Panc1 (cell line): Measurements from ENCODE around the gene SP100. TPM values are rescaled to one million over a fixed set of nuclear protein-coding genes. Genes with fewer than 3 reads are reported as not detected.

Experiments
- ATAC-seq: fragments of 200-7000 bp; cut with Tn5 transposase; 2 replicates; pipeline ENCODE4 v1.9.1; 2020; ENCODE audit warnings: mild to moderate bottlenecking, moderate library complexity
- BruUV-seq: library from RNA; stranded (reverse); fragments of 400-500 nt; replicated peaks from 2 replicates; lab custom pipeline; 2021; lab: Mats Ljungman, UMichigan
- CTCF ChIA-PET: fragments of 300-600 bp; sonication (Branson Sonifier 250); formaldehyde crosslinking; loops from one replicate; lab custom pipeline; 2022; ENCODE audit warnings: antibody characterized with exemption; lab: Charles Lee
- POLR2A ChIA-PET: fragments of 300-600 bp; sonication (Branson Sonifier 250); formaldehyde crosslinking; loops from one replicate; lab custom pipeline; 2022; ENCODE audit warnings: antibody characterized with exemption; lab: Charles Lee
- DNase-seq: peaks from one replicate; pipeline ENCODE4 v3.0.0-alpha.2; 2010; ENCODE audit warnings: low read depth, low spot score
- H3K27ac ChIP-seq: 2 replicates; pipeline ENCODE4 v1.5.1; 2011; ENCODE audit warnings: mild to moderate bottlenecking, low read length, inconsistent platforms
- H3K27me3 ChIP-seq: fragments of 200-500 bp; sonication (Bioruptor generic); 2 replicates; pipeline ENCODE4 v1.6.0; 2014; ENCODE audit warnings: low read length, inconsistent platforms; ENCODE audit not compliant: control insufficient read depth, insufficient read depth
- H3K36me3 ChIP-seq: fragments of 200-500 bp; sonication (Bioruptor generic); 2 replicates; pipeline ENCODE4 v1.5.1; 2014; ENCODE audit warnings: inconsistent platforms, mild to moderate bottlenecking, low read length, moderate library complexity; ENCODE audit not compliant: control insufficient read depth, insufficient read depth
- H3K4me1 ChIP-seq: 2 replicates; pipeline ENCODE4 v1.5.1; 2011; ENCODE audit warnings: inconsistent platforms, mild to moderate bottlenecking, low read length, moderate library complexity; ENCODE audit not compliant: control insufficient read depth, insufficient read depth
- H3K4me3 ChIP-seq, 2 experiments: 2 replicates each; pipeline ENCODE4 v1.5.1; 2011 to 2012; ENCODE audit warnings: low read depth in 2 of 2, low read length in 2 of 2, mild to moderate bottlenecking in 2 of 2, inconsistent platforms in 1 of 2, moderate library complexity in 1 of 2
- H3K9me3 ChIP-seq: fragments of 200-500 bp; sonication (Bioruptor generic); 2 replicates; pipeline ENCODE4 v1.5.1; 2014; ENCODE audit warnings: low read depth, mild to moderate bottlenecking, inconsistent platforms, low read length, moderate library complexity; ENCODE audit not compliant: control insufficient read depth, insufficient read depth
- CTCF ChIP-seq: fragments of 450-650 bp; IDR thresholded peaks from 2 replicates; pipeline ENCODE4 v1.5.1; 2017; ENCODE audit warnings: mild to moderate bottlenecking
- POLR2AphosphoS5 ChIP-seq: IDR thresholded peaks from 2 replicates; pipeline ENCODE4 v1.6.1; 2012; ENCODE audit warnings: mild to moderate bottlenecking, low read depth, low read length, moderate library complexity
- REST ChIP-seq, 2 experiments: IDR thresholded peaks; 2 replicates each; pipeline ENCODE4 v1.6.1; 2011 to 2012; ENCODE audit warnings: low read depth in 2 of 2, control low read depth in 1 of 2, low read length in 1 of 2, mild to moderate bottlenecking in 1 of 2, moderate library complexity in 1 of 2; ENCODE audit not compliant: insufficient read depth in 1 of 2
- SIN3A ChIP-seq: IDR thresholded peaks from 2 replicates; pipeline ENCODE4 v1.6.1; 2012; ENCODE audit warnings: low read depth, mild to moderate bottlenecking, low read length, moderate library complexity, borderline replicate concordance; ENCODE audit not compliant: insufficient read depth
- TCF7L2 ChIP-seq: IDR thresholded peaks from 2 replicates; pipeline ENCODE4 v1.6.1; 2011; ENCODE audit warnings: mild to moderate bottlenecking, low read depth, low read length, inconsistent platforms
- in situ Hi-C: cut with HindIII; loops from 2 replicates; pipeline ENCODE4 v1.10.0; 2016; ENCODE audit warnings: low sequenced_read_pairs, low pct_unique_long_range_greater_than_20kb
- intact Hi-C: fragments of 100-400 bp; cut with micrococcal nuclease; formaldehyde crosslinking; loops from one replicate; pipeline ENCODE4 v1.10.0; 2022; ENCODE audit not compliant: unreplicated experiment
- total RNA-seq: library from RNA; stranded (reverse); gene quantifications from one replicate; pipeline ENCODE4 v1.2.1, GENCODE V29; 2021; ENCODE audit not compliant: unreplicated experiment

Gene SP100
- total RNA-seq, 1 experiment from 2014 or later: 27.2 TPM

GRCh38 chr2:230430957-230431910, 15.2 kb downstream of the SP100 start:
- peaks cover 25% of the 10 kb centered on the region for H3K9me3 ChIP-seq
- no peak for ATAC-seq
- TF ChIP-seq TCF7L2: no peak
- TF ChIP-seq REST (IDR thresholded peaks at IDR 0.05; ENCODE audit: insufficient read depth in 1 of 2, low read depth in 2 of 2, low read length in 1 of 2): no peak
- no peak for TF ChIP-seq POLR2AphosphoS5
- TF ChIP-seq CTCF: no peak
- TF ChIP-seq SIN3A: no peak
- intact Hi-C loops (no loop called here), in situ Hi-C loops (no loop called here)
- H3K36me3 ChIP-seq: no peaks in the 10 kb centered on the region; the same call in 1 of the 2 replicates
- no peak overlapping the region for H3K27ac ChIP-seq
- H3K4me1 ChIP-seq: no peaks in the 10 kb centered on the region
- POLR2A ChIA-PET: no interaction called here
- no TSS peak for BruUV-seq
- no peak for DNase-seq
- CTCF ChIA-PET: no interaction called here
- H3K4me3 ChIP-seq: no peak overlapping the region
- H3K27me3 ChIP-seq: no peaks in the 10 kb centered on the region

GRCh38 chr2:230434677-230435324, 18.8 kb downstream of the SP100 start:
- Histone ChIP-seq H3K9me3 (peaks cover 19% of the 10 kb centered on the region), H3K4me3 (no peak overlapping the region), H3K27me3 (no peaks in the 10 kb centered on the region), H3K36me3 (no peaks in the 10 kb centered on the region; the same call in 1 of the 2 replicates), H3K27ac (no peak overlapping the region), H3K4me1 (no peaks in the 10 kb centered on the region)
- ChIA-PET CTCF (no interaction called here), POLR2A (no interaction called here)
- BruUV-seq: no TSS peak
- no peak for TF ChIP-seq CTCF
- TF ChIP-seq SIN3A: no peak
- TF ChIP-seq TCF7L2: no peak
- no peak for TF ChIP-seq REST (IDR thresholded peaks at IDR 0.05; ENCODE audit: insufficient read depth in 1 of 2, low read depth in 2 of 2, low read length in 1 of 2)
- no peak for TF ChIP-seq POLR2AphosphoS5
- intact Hi-C loops: no loop called here
- in situ Hi-C loops: no loop called here
- ATAC-seq (no peak), DNase-seq (no peak)
